Esophagus muscularis mucosa (tissue), 4 donors: Measurements from ENCODE around the gene BLID. TPM values are rescaled to one million over a fixed set of nuclear protein-coding genes. Genes with fewer than 3 reads are reported as not detected.

Experiments used
- DNase-seq: peaks from one replicate; pipeline ENCODE4 v3.0.0-alpha.2; 2017; ENCODE audit errors: extremely low spot score
- H3K27ac ChIP-seq, 4 donors: fragments of 200-600 bp; sonication (generic); replicated peaks in 1 of 4; 1 replicate in 3 of 4; 2 replicates in 1 of 4; pipeline ENCODE4 v1.5.1; 2016 to 2019; ENCODE audit warnings: mild to moderate bottlenecking in 1 of 4
- H3K27me3 ChIP-seq, 4 donors: fragments of 200-600 bp; sonication (generic); one replicate each; pipeline versions ENCODE4 v1.5.1 to v1.6.0; 2016 to 2019
- H3K36me3 ChIP-seq, 4 donors: fragments of 200-600 bp; sonication (generic); one replicate each; pipeline ENCODE4 v1.5.1; 2016 to 2019
- H3K4me1 ChIP-seq, 4 donors: fragments of 200-600 bp; sonication (generic); one replicate each; pipeline ENCODE4 v1.5.1; 2016 to 2019
- H3K4me3 ChIP-seq, 4 donors: fragments of 200-600 bp; sonication (generic); 1 replicate in 2 of 4; 2 replicates in 2 of 4; pipeline ENCODE4 v1.5.1; 2016 to 2019; ENCODE audit warnings: mild to moderate bottlenecking in 4 of 4, moderate library complexity in 1 of 4
- H3K9me3 ChIP-seq, 4 donors: fragments of 200-600 bp; sonication (generic); 1 replicate in 3 of 4; 2 replicates in 1 of 4; pipeline ENCODE4 v1.5.1; 2016 to 2019
- EP300 ChIP-seq: sonication (generic); formaldehyde crosslinking; IDR thresholded peaks from one replicate; pipeline ENCODE4 v1.6.1; 2017; ENCODE audit warnings: antibody characterized with exemption
- POLR2A ChIP-seq: fragments of 450-650 bp; IDR thresholded peaks from one replicate; pipeline ENCODE4 v1.6.1; 2017; ENCODE audit warnings: antibody characterized with exemption, moderate library complexity, mild to moderate bottlenecking, low read depth
- POLR2AphosphoS5 ChIP-seq, 2 donors: sonication (generic); formaldehyde crosslinking; IDR thresholded peaks; one replicate each; pipeline ENCODE4 v1.6.1; 2017; ENCODE audit warnings: antibody characterized with exemption in 2 of 2
- WGBS: methylation state at CpG from one replicate; pipeline ENCODE4 v1.1.5; 2018; 5-methylcytosine and 5-hydroxymethylcytosine counted together
- intact Hi-C: fragments of 100-400 bp; cut with DNase I; formaldehyde crosslinking; loops from one replicate; pipeline ENCODE4 v1.15.1; 2023
- total RNA-seq, 4 donors: library from RNA; depleted of rRNA; stranded (reverse); fragments of >200 nt; gene quantifications; one replicate each; pipeline versions ENCODE4 v1.1.0 to v1.2.1, GENCODE V29; 2016
- TF ChIP-seq, protein P1 (sequence below), 3 experiments: fragments of 200-600 bp in 2 of 3; fragments of 450-650 bp in 1 of 3; sonication (generic) in 2 of 3; IDR thresholded peaks; one replicate each; pipeline ENCODE4 v1.5.1; 2017 to 2019; ENCODE audit warnings: antibody characterized with exemption in 3 of 3, mild to moderate bottlenecking in 2 of 3, moderate library complexity in 1 of 3

BLID gene
- total RNA-seq, 4 donors from 2014 or later: 0.99 to 3.3 (median 1.3) TPM; not detected in 1

DNA sequence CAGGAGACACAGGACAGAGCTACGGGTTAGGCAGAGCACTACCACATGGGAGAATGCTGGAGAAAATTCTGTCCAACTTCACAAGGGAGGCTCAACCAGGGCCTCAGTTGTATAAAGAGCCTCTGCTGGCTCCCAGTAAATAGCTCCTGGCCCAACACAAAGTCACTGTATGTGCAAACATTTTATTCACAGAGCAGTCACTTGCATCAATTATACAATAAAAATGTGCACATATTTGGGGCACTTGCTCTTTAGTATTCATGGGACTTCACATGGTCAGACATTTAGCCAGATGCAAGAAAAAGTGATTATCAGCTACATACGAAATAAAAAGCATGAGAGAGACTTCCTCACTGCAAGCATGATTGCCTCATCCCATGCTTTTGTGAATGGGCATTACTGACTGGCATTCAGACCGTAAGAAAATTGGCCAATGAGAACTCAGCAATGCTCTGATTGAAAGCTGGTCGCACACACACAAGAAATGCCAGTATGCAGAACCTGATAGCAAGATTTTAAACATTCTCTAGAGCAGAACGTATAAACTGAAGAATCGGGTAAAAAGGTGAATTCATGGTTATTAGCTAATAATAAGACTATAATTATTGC, 39.4 kb downstream of the BLID start:
- no peak for DNase-seq
- Histone ChIP-seq H3K4me1 (peaks cover 0 to 23% (median 11%) of the 10 kb centered on the region in 4 donors), H3K4me3 (no peak overlapping the region), H3K9me3 (no peaks in the 10 kb centered on the region), H3K27ac (no peak overlapping the region), H3K36me3 (no peaks in the 10 kb centered on the region), H3K27me3 (no peaks in the 10 kb centered on the region)
- TF ChIP-seq EP300 (no peak), POLR2A (no peak), POLR2AphosphoS5 (IDR thresholded peaks at IDR 0.05) (no peak)
- TF ChIP-seq, protein P1, sequence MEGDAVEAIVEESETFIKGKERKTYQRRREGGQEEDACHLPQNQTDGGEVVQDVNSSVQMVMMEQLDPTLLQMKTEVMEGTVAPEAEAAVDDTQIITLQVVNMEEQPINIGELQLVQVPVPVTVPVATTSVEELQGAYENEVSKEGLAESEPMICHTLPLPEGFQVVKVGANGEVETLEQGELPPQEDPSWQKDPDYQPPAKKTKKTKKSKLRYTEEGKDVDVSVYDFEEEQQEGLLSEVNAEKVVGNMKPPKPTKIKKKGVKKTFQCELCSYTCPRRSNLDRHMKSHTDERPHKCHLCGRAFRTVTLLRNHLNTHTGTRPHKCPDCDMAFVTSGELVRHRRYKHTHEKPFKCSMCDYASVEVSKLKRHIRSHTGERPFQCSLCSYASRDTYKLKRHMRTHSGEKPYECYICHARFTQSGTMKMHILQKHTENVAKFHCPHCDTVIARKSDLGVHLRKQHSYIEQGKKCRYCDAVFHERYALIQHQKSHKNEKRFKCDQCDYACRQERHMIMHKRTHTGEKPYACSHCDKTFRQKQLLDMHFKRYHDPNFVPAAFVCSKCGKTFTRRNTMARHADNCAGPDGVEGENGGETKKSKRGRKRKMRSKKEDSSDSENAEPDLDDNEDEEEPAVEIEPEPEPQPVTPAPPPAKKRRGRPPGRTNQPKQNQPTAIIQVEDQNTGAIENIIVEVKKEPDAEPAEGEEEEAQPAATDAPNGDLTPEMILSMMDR (IDR thresholded peaks at IDR 0.05): no peak
- intact Hi-C loops: no loop called here
- WGBS: 91% methylated on average over 6 of the region's 6 CpGs

DNA sequence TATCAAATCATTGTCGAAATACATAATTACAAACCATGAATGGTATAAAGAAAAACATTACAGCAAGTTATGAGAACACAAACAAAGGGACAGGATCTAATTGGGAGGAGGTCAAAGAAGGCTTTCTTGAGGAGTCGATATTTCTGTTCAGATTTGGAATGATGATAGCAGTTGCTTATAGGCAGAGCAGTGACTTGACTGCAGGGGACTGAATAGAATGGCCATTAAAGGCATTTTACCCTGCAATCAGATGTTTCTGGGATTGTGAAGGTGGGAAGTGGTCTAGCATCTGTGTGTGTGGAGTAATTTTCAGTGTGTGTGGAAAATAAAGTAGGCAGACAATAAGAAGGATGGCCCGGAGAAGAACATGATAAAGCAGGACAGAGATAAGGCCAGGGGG, 41.0 kb downstream of the BLID start:
- TF ChIP-seq EP300 (no peak), POLR2AphosphoS5 (IDR thresholded peaks at IDR 0.05) (no peak)
- Histone ChIP-seq H3K27me3 (no peaks in the 10 kb centered on the region), H3K27ac (no peak overlapping the region), H3K9me3 (no peaks in the 10 kb centered on the region), H3K4me1 (peaks cover 6 to 38% (median 25%) of the 10 kb centered on the region in 4 donors), H3K36me3 (no peaks in the 10 kb centered on the region), H3K4me3 (no peak overlapping the region)
- WGBS: 88% methylated on average over 3 of the region's 3 CpGs
- intact Hi-C loops: no loop called here
- DNase-seq: no peak

DNA sequence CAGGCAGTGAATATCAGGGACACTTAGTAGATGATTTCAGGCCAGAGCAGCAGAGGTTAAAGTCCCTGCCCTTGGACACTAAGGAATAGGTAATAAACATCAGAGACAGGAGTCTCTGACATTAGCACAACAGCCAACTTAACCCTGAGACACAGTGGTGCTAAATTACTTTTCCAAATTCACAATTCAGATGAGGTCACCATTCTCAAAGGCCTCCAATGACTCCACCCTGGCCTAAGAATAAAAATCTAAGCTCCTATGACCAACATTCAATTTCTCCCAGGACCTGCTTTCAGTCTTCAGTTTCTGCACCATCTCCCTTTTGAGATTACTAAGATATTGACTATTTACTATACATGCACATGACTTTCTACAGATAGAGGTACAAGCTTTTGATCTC, 42.0 kb downstream of the BLID start:
- intact Hi-C loops: no loop called here
- no peak overlapping the region for H3K27ac ChIP-seq

DNA sequence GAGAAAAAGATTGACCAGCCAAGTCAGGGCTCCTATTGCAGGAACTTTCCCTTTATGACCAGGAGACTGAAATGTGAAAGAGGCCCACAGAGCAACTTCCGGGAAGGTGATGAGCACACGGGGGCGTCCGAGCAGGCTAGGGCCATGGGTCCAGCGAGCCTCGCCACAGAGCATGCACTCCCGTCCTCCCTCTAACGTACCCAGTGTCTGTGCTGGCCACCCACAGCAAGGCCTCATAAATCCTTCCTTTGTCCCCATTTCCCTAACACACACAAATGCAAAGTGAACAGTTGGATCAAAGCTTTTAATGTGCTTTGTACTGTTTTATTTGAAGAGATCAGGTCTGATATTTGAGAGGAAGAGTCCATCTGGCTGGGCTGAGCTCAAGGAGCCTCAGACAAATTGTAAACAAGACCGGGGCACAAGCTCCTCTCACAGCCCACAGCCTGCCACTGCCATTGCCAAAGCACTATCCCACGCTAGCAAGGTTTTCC, 44.3 kb downstream of the BLID start:
- H3K9me3 ChIP-seq: no peaks in the 10 kb centered on the region
- DNase-seq: no peak
- peak overlapping the region; percentile 24 to 63 (median 43) for H3K27ac ChIP-seq
- H3K4me3 ChIP-seq: peak overlapping the region in 1 of 4 donors; percentile 0
- WGBS: 33% methylated on average over 10 of the region's 10 CpGs
- intact Hi-C loops: no loop called here
- no peaks in the 10 kb centered on the region for H3K27me3 ChIP-seq
- no peaks in the 10 kb centered on the region for H3K36me3 ChIP-seq
- TF ChIP-seq, protein P1 (IDR thresholded peaks at IDR 0.05): no peak
- TF ChIP-seq EP300: no peak
- TF ChIP-seq POLR2A: no peak
- TF ChIP-seq POLR2AphosphoS5 (IDR thresholded peaks at IDR 0.05): no peak
- peaks cover 13 to 58% (median 46%) of the 10 kb centered on the region in 4 donors for H3K4me1 ChIP-seq

More for the DNA sequence above, 42.0 kb downstream of the BLID start:
- H3K36me3 ChIP-seq: no peaks in the 10 kb centered on the region
- DNase-seq: no peak
- H3K4me1 ChIP-seq: peaks cover 9 to 48% (median 35%) of the 10 kb centered on the region in 4 donors
- no peak overlapping the region for H3K4me3 ChIP-seq
- H3K9me3 ChIP-seq: no peaks in the 10 kb centered on the region
- no peaks in the 10 kb centered on the region for H3K27me3 ChIP-seq
- TF ChIP-seq POLR2AphosphoS5 (IDR thresholded peaks at IDR 0.05): no peak

DNA sequence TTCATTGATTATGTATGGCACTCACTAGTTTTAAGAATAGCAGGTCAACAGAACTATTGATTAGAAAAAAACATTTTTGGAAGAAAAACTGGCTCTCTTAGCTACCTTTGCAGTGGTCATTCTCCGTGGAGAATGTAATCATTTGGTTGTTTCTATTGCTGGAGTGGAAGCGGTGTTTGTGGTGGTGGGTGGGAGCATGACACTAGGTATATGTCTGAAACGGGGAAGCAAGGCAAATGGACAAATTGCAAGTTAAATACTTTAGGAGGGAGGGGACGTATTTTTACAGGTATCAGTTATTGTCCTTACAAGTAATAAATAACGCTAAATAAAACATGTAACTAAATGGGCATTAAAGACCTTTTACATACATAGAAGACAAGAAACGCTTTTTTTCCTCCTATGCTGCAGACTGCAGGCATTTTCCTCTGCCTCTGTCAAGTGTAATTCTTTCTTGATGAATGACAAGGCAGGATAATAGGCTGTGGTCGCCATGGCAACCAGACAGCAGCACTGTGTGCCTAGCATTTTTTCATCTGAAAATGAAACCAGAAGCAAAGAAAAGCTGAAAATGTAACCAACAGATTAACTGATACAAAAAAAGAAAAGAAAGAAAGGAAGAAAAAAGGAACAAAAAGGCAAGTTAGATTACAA, 46.2 kb downstream of the BLID start:
- intact Hi-C loops: no loop called here
- Histone ChIP-seq H3K36me3 (peaks cover 0 to 4% (median 0%) of the 10 kb centered on the region in 4 donors), H3K4me3 (peak overlapping the region in 3 of 4 donors; percentile 15 to 30 (median 16)), H3K27me3 (no peaks in the 10 kb centered on the region), H3K4me1 (peaks cover 13 to 58% (median 46%) of the 10 kb centered on the region in 4 donors), H3K27ac (peak overlapping the region; percentile 17 to 36 (median 29)), H3K9me3 (no peaks in the 10 kb centered on the region)
- TF ChIP-seq POLR2AphosphoS5 (IDR thresholded peaks at IDR 0.05): peak in 1 of 2 donors; percentile 29
- TF ChIP-seq, protein P1 (IDR thresholded peaks at IDR 0.05): no peak
- 32% methylated on average over 7 of the region's 7 CpGs for WGBS
- no peak for DNase-seq
